Activated naive CD4-positive, alpha-beta T cell treated with Interleukin-2 at 50 U/mL for 16 hours (primary cell): Measurements from ENCODE around the gene MAP3K7CL.
"Not testable (repeated sequence)": the region's sequence is repeated elsewhere in the genome, so short reads cannot be mapped to it uniquely, and the experiment has no call there.

Experiments used
- DNase-seq: peaks from one replicate; pipeline ENCODE4 v3.0.0-alpha.2; 2020

Gene MAP3K7CL

GRCh38 chr21:29133796-29134195, 3.4 kb downstream of the MAP3K7CL start:
- no peak for DNase-seq

GRCh38 chr21:29135481-29135880, 5.0 kb downstream of the MAP3K7CL start:
- DNase-seq: no peak

DNA sequence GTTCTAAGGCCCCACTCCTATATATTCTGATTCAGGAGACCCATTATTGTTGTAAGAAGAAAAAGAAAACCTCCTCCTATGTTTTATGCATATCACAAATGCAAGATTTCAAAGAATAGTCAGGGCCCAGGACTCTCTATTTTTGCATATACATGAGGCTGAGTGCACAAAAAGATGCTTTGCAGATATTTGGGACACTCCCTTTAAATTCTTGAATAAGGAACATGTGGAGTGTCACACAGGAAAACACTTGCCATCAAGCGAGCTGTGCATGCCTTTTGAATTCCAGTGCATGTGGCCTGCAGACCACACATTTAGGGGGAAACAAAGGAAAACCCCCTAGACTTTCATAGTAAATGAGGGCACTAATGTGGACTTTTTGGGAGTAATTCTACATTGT, 5.6 kb downstream of the MAP3K7CL start:
- DNase-seq: no peak

DNA sequence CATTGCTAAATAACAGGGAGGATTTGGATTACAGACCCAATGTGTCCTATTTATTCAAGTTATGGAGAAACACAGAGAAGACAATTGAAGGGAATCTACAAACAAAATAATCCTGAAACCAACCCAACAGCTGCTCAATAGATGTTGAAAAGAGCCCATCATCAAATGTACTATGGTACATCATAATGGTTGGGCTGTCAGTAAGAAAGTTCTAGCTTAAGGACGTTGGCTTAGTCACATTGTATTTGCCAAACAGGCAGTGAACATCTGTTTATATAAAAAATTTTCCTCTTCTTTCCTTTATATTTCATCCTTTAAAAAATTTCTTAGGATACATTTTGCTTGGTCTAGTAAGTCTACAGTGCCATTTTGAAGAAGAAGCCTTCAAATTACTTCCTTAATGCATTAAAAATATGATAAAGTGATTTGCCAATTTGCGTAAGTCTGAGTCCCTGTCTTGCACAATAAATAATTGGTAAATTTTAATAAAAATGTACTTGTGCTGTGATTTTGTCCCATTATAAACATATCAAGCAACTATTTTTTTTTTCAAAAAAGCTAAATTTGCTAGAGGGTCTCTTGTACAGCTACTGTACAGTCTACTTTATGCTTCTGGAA, 14.4 kb downstream of the MAP3K7CL start:
- no peak for DNase-seq

GRCh38 chr21:29145354-29145782, 14.9 kb downstream of the MAP3K7CL start:
- no peak for DNase-seq

- no peak for DNase-seq
Measured at GRCh38 chr21:29145852-29146453, 15.5 kb downstream of the MAP3K7CL start.

DNA sequence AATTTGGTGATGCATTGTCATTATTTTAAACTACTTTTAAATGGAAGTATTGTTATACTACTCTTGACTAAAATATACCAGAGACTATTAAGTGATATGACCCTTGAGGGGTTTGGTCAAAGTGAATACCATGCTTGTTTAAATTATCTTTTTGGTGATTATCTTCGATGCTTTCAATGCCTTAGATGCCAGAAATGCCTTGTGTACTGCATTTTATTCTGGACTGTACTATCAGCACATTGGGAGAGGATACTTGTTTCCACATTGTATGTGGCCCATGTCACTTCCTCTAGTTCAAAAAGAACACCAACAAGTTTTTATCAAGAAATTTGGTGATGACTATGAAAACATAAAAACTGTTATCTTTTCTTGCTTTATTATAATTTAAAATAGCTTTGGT, 16.3 kb downstream of the MAP3K7CL start:
- DNase-seq: no peak

DNA sequence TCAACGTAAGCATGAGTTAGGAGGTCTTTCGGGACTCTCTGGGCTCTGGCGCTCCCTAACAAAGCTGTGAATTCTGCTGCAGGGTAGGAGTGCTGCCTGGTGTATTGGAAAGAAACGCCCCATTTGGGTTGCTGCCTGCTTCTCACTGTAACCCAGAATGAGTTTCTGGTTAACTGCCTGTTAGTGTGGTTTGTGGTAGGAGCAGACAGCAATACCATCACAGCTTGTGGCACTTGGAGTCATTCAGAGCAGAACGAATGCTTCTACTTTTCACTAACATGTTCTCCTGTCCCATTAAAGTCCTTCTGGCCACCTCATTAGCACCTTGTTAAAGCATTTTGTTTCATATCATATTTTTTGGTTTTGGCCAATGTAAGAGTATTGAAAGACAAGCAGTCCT, 18.1 kb downstream of the MAP3K7CL start:
- no peak for DNase-seq

DNA sequence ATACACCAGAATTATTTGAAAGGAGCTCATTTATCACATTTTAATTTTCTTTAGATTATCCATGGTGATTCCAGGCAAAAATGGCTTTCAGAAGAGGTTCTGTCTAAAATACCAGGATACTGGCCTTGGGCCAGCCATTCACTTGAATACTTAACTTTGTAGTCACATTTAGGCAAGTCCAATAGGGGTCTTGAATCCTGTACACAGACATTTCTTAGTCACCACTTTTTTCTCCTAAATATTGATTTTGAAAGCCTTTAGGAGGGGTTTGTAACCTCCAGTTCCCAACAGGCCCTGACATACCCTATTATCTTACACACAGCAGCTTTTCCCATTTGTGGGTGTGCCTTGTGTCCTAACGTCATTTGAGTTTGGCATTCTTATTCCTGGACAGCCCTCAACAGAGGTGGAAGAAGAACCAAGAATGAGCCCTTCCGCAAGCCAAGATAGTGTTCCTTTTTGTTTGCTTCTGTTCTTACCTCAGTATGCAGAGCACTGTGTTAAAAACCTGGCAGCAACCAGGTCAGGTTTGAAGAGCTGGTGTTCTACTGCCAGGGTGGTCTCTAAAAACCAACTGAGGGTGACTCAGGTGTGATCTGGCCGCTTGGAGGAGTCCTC, 19.5 kb downstream of the MAP3K7CL start:
- no peak for DNase-seq

DNA sequence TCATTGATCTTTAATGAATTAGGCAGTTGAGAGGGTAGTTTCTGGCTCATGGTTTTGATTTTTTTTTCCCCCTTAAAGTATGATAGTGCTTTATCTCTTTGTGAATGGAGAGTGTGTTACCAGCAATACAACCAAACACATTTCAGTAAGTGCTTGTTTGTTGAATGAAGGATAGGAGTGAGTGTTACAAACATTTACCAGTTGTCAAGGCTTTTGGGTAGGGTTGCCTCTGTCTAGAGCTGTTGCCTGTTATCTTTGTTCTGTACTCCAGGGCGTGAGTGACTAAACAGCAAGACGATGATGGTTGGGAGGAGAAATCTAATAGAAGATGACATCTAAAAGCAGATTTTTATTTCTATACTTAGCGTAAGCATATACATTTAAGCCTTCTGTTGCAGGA, 21.5 kb downstream of the MAP3K7CL start:
- DNase-seq: no peak

GRCh38 chr21:29152916-29153315, 22.5 kb downstream of the MAP3K7CL start:
- DNase-seq: no peak

- no peak for DNase-seq
Measured at GRCh38 chr21:29154270-29154669, 23.8 kb downstream of the MAP3K7CL start.

- no peak for DNase-seq
Measured at GRCh38 chr21:29155118-29155932, 24.9 kb downstream of the MAP3K7CL start.

DNA sequence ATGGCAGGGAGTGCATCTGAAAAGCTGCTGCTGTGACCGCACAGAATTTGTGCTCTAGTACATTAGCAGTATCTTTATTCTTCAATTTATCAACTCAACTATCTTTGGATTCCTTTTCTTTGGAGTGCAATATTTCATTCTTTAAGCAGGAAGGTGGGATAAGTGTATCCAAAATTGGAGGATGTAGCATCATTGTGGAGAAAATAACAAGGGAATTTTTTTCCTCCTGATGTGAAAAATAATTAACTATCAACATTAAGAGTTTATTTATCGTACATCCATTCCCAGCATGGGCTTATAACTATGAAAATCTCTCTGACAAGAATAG, 25.5 kb downstream of the MAP3K7CL start:
- no peak for DNase-seq

DNA sequence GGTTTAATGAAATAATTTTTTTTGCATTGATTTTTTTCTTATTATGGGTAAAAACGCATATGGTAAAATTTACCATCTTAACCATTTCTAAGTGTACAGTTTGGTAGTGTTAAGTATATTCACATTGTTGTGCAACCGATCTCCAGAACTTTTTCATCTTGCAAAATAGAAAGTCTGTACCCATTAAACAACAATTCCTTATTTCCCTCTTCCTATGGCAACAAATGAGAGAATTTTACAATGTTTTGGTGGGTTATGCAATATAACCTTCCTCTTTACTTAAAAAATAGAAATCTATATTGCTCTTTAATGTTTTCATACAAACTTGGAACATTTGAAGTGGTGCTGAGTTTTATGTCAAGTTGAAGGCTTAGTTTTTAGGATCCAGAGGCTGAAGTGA, 26.6 kb downstream of the MAP3K7CL start:
- DNase-seq: no peak

DNA sequence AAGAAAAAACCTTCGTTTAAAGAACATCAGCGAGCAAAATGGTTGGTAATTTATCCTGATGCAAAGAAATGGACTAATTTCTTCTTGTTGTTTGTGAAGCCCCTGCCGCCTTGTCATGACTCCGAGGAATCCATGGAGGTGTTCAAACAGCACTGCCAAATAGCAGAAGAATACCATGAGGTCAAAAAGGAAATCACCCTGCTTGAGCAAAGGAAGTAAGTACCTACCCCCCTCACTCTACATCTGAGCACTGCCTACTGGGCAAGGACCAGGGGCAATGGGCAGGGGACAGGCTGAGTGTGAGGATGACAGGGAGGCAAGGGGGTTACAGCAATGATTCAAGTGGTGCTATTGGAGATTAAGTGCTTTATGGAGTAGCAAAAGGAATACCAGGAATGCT, 29.4 kb downstream of the MAP3K7CL start:
- DNase-seq: no peak

DNA sequence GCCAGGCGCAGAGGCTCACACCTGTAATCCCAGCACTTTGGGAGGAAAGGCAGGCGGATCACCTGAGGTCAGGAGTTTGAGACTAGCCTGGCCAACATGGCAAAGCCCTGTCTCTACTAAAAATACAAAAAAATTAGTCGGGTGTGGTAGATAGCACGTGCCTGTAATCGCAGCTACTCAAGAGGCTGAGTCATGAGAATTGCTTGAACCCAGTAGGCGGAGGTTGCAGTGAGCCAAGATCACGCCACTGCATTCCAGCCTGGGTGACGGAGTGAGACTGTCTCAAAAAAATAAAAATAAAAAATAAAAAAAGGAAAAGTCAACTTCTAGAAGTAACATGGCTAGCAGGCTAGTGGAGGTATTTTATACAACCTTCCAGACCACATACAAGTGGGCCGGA, 32.4 kb downstream of the MAP3K7CL start:
- not testable (repeated sequence) for DNase-seq

DNA sequence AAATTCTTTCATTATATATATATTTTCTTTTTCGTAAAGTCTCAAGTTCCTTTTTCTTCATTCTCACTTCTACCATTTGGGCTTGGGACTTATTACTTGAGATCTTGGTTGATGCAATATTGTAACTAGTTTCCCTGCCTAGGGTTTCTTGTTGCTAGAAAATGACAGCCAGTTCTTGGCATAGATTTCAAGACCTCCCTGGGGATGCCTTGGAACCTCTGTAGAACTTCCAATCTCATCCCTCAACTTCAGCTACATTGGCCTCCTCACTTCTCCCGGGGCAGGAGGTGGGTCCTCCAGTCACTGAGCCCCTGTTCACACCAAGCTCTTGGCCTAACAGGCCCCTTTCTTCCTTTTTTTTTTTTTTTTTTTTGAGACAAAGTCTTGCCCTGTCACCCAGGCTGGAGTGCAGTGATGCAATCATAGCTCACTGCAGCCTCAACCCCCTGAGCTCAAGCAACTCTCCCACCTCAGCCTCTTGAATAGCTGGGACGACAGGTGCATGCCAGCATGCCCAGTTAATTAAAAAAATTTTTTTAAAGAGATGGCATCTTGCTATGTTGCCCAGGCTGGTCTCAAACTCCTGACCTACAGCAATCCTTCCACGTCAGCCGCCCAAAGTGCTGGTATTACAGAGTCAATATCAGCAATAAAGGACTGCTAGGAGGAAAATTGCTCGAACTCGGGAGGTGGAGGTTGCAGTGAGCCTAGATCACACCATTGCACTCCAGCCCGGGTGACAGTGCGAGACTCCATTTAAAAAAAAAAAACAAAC, 33.1 kb downstream of the MAP3K7CL start:
- DNase-seq: no peak

- no peak for DNase-seq
Measured at GRCh38 chr21:29164323-29164942, 34.0 kb downstream of the MAP3K7CL start.

DNA sequence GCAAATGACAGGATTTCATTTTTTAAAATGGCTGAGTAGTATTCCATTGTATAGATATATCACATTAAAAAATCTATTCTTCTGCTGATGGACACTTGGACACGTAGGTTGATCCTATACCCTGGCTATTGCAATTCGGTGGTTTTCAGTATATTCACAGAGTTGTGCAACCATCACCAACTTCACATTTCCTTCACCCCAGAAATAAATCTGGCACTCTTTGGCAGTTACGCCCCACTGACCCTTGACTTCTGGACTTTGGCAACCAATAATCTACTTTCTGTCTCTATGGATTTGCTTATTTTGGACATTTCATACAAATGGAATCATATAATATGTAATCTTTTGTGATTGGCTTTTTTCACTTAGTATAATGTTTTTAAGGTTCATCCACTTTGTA, 35.9 kb downstream of the MAP3K7CL start:
- no peak for DNase-seq

- no peak for DNase-seq
Measured at GRCh38 chr21:29166853-29167252, 36.4 kb downstream of the MAP3K7CL start.

DNA sequence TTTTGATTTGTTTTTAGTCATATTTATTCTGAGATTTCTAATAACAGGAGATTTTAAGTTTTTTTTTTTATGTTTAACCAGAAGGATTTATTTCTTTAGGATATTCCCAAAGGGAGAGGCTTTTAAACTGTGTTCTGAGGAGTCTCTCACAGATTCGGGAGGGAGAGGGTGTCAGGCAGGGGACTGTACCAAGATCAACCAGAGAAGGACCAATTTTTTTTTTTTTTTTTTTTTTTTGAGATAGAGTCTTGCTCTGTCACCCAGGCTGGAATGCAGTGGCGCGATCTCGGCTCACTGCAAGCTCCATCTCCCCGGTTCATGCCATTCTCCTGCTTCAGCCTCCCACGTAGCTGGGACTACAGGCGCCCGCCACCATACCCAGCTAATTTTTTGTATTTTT, 37.0 kb downstream of the MAP3K7CL start:
- not testable (repeated sequence) for DNase-seq

GRCh38 chr21:29168891-29169315, 38.5 kb downstream of the MAP3K7CL start:
- DNase-seq: no peak
